SU-DHL-6 (cell line): ENCODE results near the gene OPA1.

Source experiments
- H2AFZ ChIP-seq: fragments of 200-600 bp; sonication (generic); 2 replicates; pipeline ENCODE4 v1.6.1; 2014; ENCODE audit warnings: low read depth, mild to moderate bottlenecking, moderate library complexity, mixed read lengths, antibody characterized with exemption, low read length; ENCODE audit not compliant: severe bottlenecking
- H3F3A ChIP-seq: fragments of 200-600 bp; shearing (Covaris generic); 2 replicates; pipeline ENCODE4 v1.6.0; 2016; ENCODE audit warnings: antibody characterized with exemption, mild to moderate bottlenecking; ENCODE audit not compliant: insufficient read depth
- H3K27ac ChIP-seq: fragments of 200-600 bp; sonication (generic); 2 replicates; pipeline ENCODE4 v1.5.1; 2016; ENCODE audit warnings: low read depth, mild to moderate bottlenecking, low read length, moderate library complexity, mixed read lengths
- H3K27me3 ChIP-seq: fragments of 200-600 bp; sonication (generic), shearing (Covaris generic); 2 replicates; pipeline ENCODE4 v1.6.0; 2014; ENCODE audit warnings: mild to moderate bottlenecking, low read length
- H3K36me3 ChIP-seq: fragments of 200-600 bp; sonication (generic); 2 replicates; pipeline ENCODE4 v1.6.1; 2014; ENCODE audit warnings: mild to moderate bottlenecking, low read length, mixed read lengths
- H3K4me2 ChIP-seq: fragments of 300-600, 200-600 bp; shearing (Covaris generic), sonication (generic); 2 replicates; pipeline ENCODE4 v1.6.0; 2014; ENCODE audit warnings: low read length, low read depth, mild to moderate bottlenecking; ENCODE audit not compliant: poor library complexity, severe bottlenecking
- H3K4me3 ChIP-seq: fragments of 200-600 bp; sonication (generic); 2 replicates; pipeline ENCODE4 v1.5.1; 2014; ENCODE audit warnings: antibody characterized with exemption, low read length, mild to moderate bottlenecking, mixed read lengths; ENCODE audit not compliant: insufficient read depth, poor library complexity, severe bottlenecking
- H3K79me2 ChIP-seq: fragments of 200-600 bp; sonication (generic); 2 replicates; pipeline ENCODE4 v1.6.1; 2014; ENCODE audit warnings: mild to moderate bottlenecking, low read length, moderate library complexity; ENCODE audit not compliant: insufficient read depth
- H3K9ac ChIP-seq: fragments of 200-600 bp; sonication (generic); 2 replicates; pipeline ENCODE4 v1.7.0; 2014; ENCODE audit warnings: mild to moderate bottlenecking, low read length
- H3K9me2 ChIP-seq: fragments of 200-600 bp; sonication (generic); replicated peaks from 2 replicates; pipeline ENCODE4 v1.6.1; 2014; ENCODE audit warnings: low read length; ENCODE audit not compliant: insufficient read depth
- H3K9me3 ChIP-seq: fragments of 200-600 bp; sonication (generic); 2 replicates; pipeline ENCODE4 v1.6.1; 2014; ENCODE audit warnings: low read length, mixed read lengths; ENCODE audit not compliant: insufficient read depth
- H4K20me1 ChIP-seq: fragments of 200-600 bp; sonication (generic); 2 replicates; pipeline ENCODE4 v1.6.1; 2014; ENCODE audit warnings: low read depth, mild to moderate bottlenecking, antibody characterized with exemption, low read length, moderate library complexity, mixed read lengths
- CTCF ChIP-seq: fragments of 200-600 bp; sonication (generic); IDR thresholded peaks from one replicate; pipeline ENCODE4 v1.5.1; 2017; ENCODE audit warnings: antibody characterized with exemption, mild to moderate bottlenecking, low read length, moderate library complexity; ENCODE audit not compliant: insufficient read depth, poor library complexity, severe bottlenecking
- EZH2phosphoT487 ChIP-seq: fragments of 200-600 bp; sonication (generic), shearing (Covaris generic); conservative IDR thresholded peaks from 2 replicates; pipeline ENCODE4 v1.6.1; 2018; ENCODE audit warnings: mild to moderate bottlenecking, antibody characterized with exemption, low read length, moderate library complexity, mixed read lengths

OPA1 gene

DNA sequence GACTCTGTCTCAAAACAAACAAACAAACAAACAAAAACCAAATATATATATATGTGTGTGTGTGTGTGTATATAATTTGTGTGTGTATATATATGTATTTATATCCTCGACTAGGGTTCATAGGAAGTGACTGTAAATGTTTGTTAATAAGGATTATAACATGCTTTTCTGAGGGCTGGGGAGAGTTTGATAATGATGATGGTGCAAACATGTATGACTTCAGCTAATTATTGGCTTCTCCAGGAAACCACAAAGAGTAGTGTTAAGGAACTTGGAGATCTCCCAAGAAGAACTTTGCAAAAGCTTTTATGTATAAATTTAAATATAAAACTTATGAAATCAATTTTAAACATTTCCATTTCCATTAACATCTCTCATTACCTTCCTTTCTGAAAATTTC, 3.9 kb upstream of the OPA1 start:
- Histone ChIP-seq H3K9me3 (no peaks in the 10 kb centered on the region), H3K4me3 (no peak overlapping the region), H3K9me2 (no peaks in the 10 kb centered on the region), H3K27ac (no peak overlapping the region), H2AFZ (no peak overlapping the region), H3K4me2 (no peak overlapping the region), H3F3A (no peaks in the 10 kb centered on the region), H4K20me1 (no peaks in the 10 kb centered on the region), H3K79me2 (peaks cover 16% of the 10 kb centered on the region), H3K27me3 (no peaks in the 10 kb centered on the region), H3K36me3 (no peaks in the 10 kb centered on the region), H3K9ac (no peak overlapping the region)
- TF ChIP-seq CTCF (no peak), EZH2phosphoT487 (no peak)

GRCh38 chr3:193589616-193590015, 3.4 kb upstream of the OPA1 start:
- Histone ChIP-seq H3K9ac (no peak overlapping the region), H3K4me3 (no peak overlapping the region), H3F3A (no peaks in the 10 kb centered on the region), H3K9me3 (no peaks in the 10 kb centered on the region), H3K27ac (no peak overlapping the region), H4K20me1 (no peaks in the 10 kb centered on the region), H3K4me2 (no peak overlapping the region), H3K27me3 (no peaks in the 10 kb centered on the region), H2AFZ (no peak overlapping the region), H3K79me2 (peaks cover 21% of the 10 kb centered on the region), H3K36me3 (no peaks in the 10 kb centered on the region), H3K9me2 (no peaks in the 10 kb centered on the region)
- TF ChIP-seq CTCF (no peak), EZH2phosphoT487 (no peak)

DNA sequence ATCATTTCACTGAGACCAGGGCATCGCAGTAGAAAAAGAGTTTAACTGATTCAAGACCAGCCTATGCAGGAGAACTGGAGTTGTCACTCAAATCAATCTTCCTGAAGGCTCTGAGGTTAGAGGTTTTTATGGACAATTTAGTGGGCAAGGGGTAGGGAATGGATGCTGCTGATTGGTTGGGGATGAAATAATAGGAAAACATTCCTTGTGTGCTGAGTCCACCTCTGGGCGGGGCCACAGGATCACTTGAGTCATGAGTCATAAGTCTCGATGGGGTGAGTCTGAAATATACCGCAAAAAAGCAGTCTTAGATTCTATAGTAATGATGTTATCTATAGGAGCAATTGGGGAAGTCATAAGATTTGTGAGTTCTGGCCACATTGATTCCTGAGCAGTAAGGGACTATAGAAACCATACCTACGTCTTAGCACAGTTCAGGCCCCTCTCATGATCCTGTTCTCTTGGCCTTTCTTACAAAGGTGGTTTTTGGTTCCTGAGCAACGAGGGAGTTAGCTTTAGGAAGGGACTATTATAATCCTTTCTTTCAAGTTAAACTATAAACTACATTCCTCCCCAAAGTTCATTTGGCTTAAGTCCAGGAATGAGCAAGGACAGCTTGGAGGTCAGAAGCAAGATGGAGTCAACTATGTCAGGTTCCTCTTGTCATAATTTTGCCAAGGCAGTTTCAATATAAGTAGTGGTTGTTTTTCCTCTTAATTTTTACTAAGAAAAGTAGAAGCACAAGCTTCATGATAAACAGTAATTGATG, 2.7 kb upstream of the OPA1 start:
- Histone ChIP-seq H4K20me1 (no peaks in the 10 kb centered on the region), H3K27me3 (no peaks in the 10 kb centered on the region), H3F3A (no peaks in the 10 kb centered on the region), H3K36me3 (no peaks in the 10 kb centered on the region), H3K9ac (no peak overlapping the region), H2AFZ (no peak overlapping the region), H3K79me2 (peaks cover 27% of the 10 kb centered on the region), H3K27ac (no peak overlapping the region), H3K9me3 (no peaks in the 10 kb centered on the region), H3K4me3 (no peak overlapping the region), H3K9me2 (no peaks in the 10 kb centered on the region), H3K4me2 (no peak overlapping the region)
- no peak for TF ChIP-seq CTCF
- no peak for TF ChIP-seq EZH2phosphoT487
